Transverse colon (tissue), 4 donors: ENCODE results near the gene ALDH1A2. TPM values are rescaled to one million over a fixed set of nuclear protein-coding genes. Genes with fewer than 3 reads are reported as not detected.

Source experiments
- DNase-seq: peaks from one replicate; pipeline ENCODE4 v3.0.0-alpha.2; 2019
- H3K27ac ChIP-seq, 4 donors: fragments of 200-600 bp; sonication (generic); 2 replicates each; pipeline ENCODE4 v1.5.1; 2016 to 2018; ENCODE audit warnings: inconsistent platforms in 4 of 4
- H3K27me3 ChIP-seq: fragments of 200-600 bp; sonication (generic); 2 replicates; pipeline ENCODE4 v1.5.1; 2017; ENCODE audit warnings: inconsistent platforms
- H3K36me3 ChIP-seq, 4 donors: fragments of 200-600 bp; sonication (generic); 2 replicates each; pipeline ENCODE4 v1.5.1; 2017 to 2019; ENCODE audit warnings: inconsistent platforms in 4 of 4
- H3K4me1 ChIP-seq, 4 donors: fragments of 200-600 bp; sonication (generic); 2 replicates each; pipeline ENCODE4 v1.5.1; 2017 to 2020; ENCODE audit warnings: inconsistent platforms in 4 of 4
- H3K4me3 ChIP-seq, 4 donors: fragments of 200-600 bp; sonication (generic); 1 replicate in 1 of 4; 2 replicates in 3 of 4; pipeline versions ENCODE4 v1.5.1 to v1.6.1; 2017 to 2019; ENCODE audit warnings: inconsistent platforms in 4 of 4
- H3K9me3 ChIP-seq, 2 donors: fragments of 200-600 bp; sonication (generic); 2 replicates each; pipeline ENCODE4 v1.5.1; 2017 to 2019; ENCODE audit warnings: inconsistent platforms in 2 of 2
- EP300 ChIP-seq: sonication (generic); formaldehyde crosslinking; IDR thresholded peaks from one replicate; pipeline ENCODE4 v1.6.1; 2017; ENCODE audit warnings: antibody characterized with exemption, low read depth
- POLR2A ChIP-seq: fragments of 450-650 bp; IDR thresholded peaks from one replicate; pipeline ENCODE4 v1.6.1; 2016; ENCODE audit warnings: antibody characterized with exemption, mild to moderate bottlenecking, moderate library complexity
- POLR2AphosphoS5 ChIP-seq, 3 donors: sonication (generic); formaldehyde crosslinking; IDR thresholded peaks; one replicate each; pipeline ENCODE4 v1.6.1; 2016; ENCODE audit warnings: antibody characterized with exemption in 3 of 3
- WGBS, 2 donors: methylation state at CpG; one replicate each; pipeline ENCODE4 v1.1.5; 2018; ENCODE audit warnings: low coverage in 1 of 2; 5-methylcytosine and 5-hydroxymethylcytosine counted together
- in situ Hi-C, 4 donors: fragments of 200-750 bp; cut with MboI; loops; one replicate each; pipeline versions ENCODE4 v1.15.0 to v1.15.1; 2017; ENCODE audit warnings: low sequenced_read_pairs in 3 of 4, low pct_ligation_motif_present in 1 of 4, low pct_unique_long_range_greater_than_20kb in 1 of 4
- intact Hi-C: fragments of 100-400 bp; cut with DNase I; formaldehyde crosslinking; loops from one replicate; pipeline ENCODE4 v1.15.1; 2023; ENCODE audit warnings: low total_unique reads
- total RNA-seq, 4 donors: library from RNA; depleted of rRNA; stranded (reverse); fragments of >200 nt; gene quantifications; one replicate each; pipeline ENCODE4 v1.1.0, GENCODE V29; 2016
- TF ChIP-seq, protein P1 (sequence below), 5 experiments: fragments of 200-600 bp in 3 of 5; fragments of 450-650 bp in 2 of 5; sonication (generic) in 3 of 5; IDR thresholded peaks; 1 replicate in 2 of 5; 2 replicates in 3 of 5; pipeline ENCODE4 v1.5.1; 2016 to 2017; ENCODE audit warnings: antibody characterized with exemption in 5 of 5, inconsistent platforms in 3 of 5, mild to moderate bottlenecking in 2 of 5, moderate library complexity in 1 of 5

Gene ALDH1A2
- total RNA-seq, 4 donors from 2014 or later, result 0.68 to 4.9 (median 1.7) TPM; not detected in 1

DNA sequence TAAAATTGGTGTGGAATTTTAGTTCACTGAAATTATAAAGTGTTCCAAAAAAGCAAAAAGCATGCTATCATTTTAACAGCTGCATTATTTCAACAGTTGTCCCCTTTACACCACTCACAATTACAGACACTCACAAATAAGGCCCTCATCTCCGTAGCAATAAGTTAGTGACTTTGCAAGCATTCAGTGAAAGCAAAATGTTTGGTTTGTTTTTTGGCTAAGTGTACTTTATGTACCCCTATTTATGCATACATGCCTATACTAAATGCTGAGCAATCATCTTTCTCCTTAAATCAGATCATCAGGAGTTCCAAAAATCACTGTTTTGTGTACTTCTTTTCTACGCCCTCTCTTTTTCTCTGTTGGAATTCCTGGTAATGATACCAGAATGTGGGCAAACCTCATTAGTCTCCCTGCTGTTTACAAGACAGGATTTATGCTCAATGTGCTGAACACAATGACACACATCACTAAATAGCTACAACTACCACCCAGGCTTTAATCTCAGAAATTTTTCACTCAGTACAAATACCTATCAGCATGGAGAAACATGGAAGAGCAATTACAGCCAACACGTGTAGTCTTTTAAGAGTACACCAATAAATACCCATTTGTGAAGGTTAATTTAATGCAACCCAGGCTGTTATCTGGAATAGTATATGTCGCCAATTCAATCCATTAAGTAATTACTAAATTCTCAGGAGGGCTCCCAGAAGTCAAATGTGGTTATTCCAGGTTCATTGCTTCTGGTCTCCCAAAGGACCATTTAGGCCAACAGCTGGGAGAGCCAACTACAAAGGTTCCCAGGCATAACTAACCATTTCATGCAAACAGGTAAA lies 12.0 kb downstream of the ALDH1A2 start:
- H3K27ac ChIP-seq, result no peak overlapping the region
- intact Hi-C loops (no loop called here), in situ Hi-C loops (loop anchor here in 3 of 4 donors (25.0 kb wide), 3 partner anchors 316 to 416 kb away; no protein-coding TSS in a partner anchor)
- H3K4me3 ChIP-seq, result no peak overlapping the region
- no peaks in the 10 kb centered on the region for H3K4me1 ChIP-seq
- WGBS, 2 donors, result 82 to 87% methylated on average over 4 of the region's 4 CpGs
- DNase-seq, result no peak
- TF ChIP-seq, protein P1, sequence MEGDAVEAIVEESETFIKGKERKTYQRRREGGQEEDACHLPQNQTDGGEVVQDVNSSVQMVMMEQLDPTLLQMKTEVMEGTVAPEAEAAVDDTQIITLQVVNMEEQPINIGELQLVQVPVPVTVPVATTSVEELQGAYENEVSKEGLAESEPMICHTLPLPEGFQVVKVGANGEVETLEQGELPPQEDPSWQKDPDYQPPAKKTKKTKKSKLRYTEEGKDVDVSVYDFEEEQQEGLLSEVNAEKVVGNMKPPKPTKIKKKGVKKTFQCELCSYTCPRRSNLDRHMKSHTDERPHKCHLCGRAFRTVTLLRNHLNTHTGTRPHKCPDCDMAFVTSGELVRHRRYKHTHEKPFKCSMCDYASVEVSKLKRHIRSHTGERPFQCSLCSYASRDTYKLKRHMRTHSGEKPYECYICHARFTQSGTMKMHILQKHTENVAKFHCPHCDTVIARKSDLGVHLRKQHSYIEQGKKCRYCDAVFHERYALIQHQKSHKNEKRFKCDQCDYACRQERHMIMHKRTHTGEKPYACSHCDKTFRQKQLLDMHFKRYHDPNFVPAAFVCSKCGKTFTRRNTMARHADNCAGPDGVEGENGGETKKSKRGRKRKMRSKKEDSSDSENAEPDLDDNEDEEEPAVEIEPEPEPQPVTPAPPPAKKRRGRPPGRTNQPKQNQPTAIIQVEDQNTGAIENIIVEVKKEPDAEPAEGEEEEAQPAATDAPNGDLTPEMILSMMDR (IDR thresholded peaks at IDR 0.05), result no peak
- TF ChIP-seq POLR2A (no peak), POLR2AphosphoS5 (IDR thresholded peaks at IDR 0.05) (no peak), EP300 (no peak)
- no peaks in the 10 kb centered on the region for H3K36me3 ChIP-seq
- no peaks in the 10 kb centered on the region for H3K9me3 ChIP-seq
- peaks cover 7% of the 10 kb centered on the region for H3K27me3 ChIP-seq

DNA sequence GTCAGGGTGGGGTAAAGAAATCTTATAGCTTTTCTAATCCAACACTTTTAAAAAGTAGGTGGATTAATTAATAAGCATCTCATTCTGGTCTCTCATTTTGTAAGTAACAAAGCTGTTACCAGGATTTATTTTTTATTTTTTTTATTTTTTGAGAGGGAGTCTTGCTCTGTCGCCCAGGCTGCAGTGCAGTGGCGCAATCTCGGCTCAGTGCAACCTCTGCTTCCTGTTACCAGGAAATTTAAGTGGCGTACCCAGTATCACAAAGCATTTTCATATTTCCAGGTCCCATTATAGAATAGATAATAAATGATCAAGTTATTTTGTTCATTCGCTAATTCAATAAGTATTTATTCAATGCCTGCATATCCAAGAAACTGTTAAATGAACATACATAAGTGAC lies 13.2 kb downstream of the ALDH1A2 start:
- intact Hi-C loops (no loop called here), in situ Hi-C loops (loop anchor here in 3 of 4 donors (25.0 kb wide), 3 partner anchors 315 to 415 kb away; no protein-coding TSS in a partner anchor)
- H3K4me3 ChIP-seq, result no peak overlapping the region
- no peaks in the 10 kb centered on the region for H3K4me1 ChIP-seq
- TF ChIP-seq POLR2A, result no peak
- TF ChIP-seq EP300, result no peak
- TF ChIP-seq, protein P1 (IDR thresholded peaks at IDR 0.05), result no peak
- no peak for TF ChIP-seq POLR2AphosphoS5 (IDR thresholded peaks at IDR 0.05)
- DNase-seq, result no peak
- no peaks in the 10 kb centered on the region for H3K36me3 ChIP-seq
- no peaks in the 10 kb centered on the region for H3K9me3 ChIP-seq
- no peak overlapping the region for H3K27ac ChIP-seq
- WGBS, 2 donors, result 90 to 96% methylated on average over 3 to 5 of the region's 5 CpGs
- H3K27me3 ChIP-seq, result peaks cover 6% of the 10 kb centered on the region

DNA sequence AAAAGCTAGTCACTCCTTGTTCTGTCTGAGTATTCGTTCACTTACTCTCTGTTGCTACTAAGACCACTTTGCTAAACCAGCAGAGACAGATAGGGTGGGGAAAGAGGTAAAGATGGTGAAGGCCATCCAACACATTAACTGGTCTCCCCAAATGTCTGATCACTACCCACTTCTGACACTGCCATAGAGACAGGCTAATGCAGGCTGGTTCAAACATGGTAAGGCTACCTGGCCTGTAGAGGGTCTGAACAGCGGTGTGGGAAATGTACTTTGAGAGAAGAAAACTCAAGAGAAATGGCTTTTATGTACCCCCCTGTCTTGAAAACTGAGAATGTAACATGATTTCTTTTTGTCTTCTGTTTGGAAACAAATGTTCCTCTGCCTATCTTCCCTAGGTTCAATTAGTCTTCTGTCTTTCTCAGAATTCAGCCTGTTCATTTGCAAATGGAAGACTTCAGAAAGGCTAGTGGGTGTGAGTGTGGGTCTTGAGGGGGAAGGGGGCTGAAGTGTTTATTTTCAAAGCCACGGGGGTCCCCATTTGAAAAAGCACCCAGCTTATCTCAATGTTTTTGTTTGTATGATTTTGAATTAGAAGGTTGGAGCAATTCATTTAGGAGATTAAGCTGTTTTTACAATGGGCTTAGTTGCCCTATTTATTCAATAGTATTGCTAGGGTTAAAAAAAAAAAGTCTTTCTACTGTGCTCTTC lies 15.8 kb downstream of the ALDH1A2 start:
- 76 to 80% methylated on average over 3 of the region's 3 CpGs for WGBS, 2 donors
- intact Hi-C loops (no loop called here), in situ Hi-C loops (loop anchor here in 3 of 4 donors (25.0 kb wide), 3 partner anchors 312 to 412 kb away; no protein-coding TSS in a partner anchor)
- no peaks in the 10 kb centered on the region for H3K36me3 ChIP-seq
- no peak overlapping the region for H3K27ac ChIP-seq
- H3K4me3 ChIP-seq, result no peak overlapping the region
- H3K27me3 ChIP-seq, result peaks cover 6% of the 10 kb centered on the region
- DNase-seq, result no peak
- H3K9me3 ChIP-seq, result no peaks in the 10 kb centered on the region
- no peaks in the 10 kb centered on the region for H3K4me1 ChIP-seq
- TF ChIP-seq EP300 (no peak), POLR2AphosphoS5 (IDR thresholded peaks at IDR 0.05) (no peak), POLR2A (no peak)

GRCh38 chr15:58048261-58048660 lies 17.2 kb downstream of the ALDH1A2 start:
- WGBS, 2 donors, result 74 to 100% methylated on average over 2 to 3 of the region's 3 CpGs
- no peaks in the 10 kb centered on the region for H3K4me1 ChIP-seq
- peaks cover 6% of the 10 kb centered on the region for H3K27me3 ChIP-seq
- no peak for TF ChIP-seq EP300
- TF ChIP-seq POLR2A, result no peak
- TF ChIP-seq, protein P1 (IDR thresholded peaks at IDR 0.05), result no peak
- no peak for TF ChIP-seq POLR2AphosphoS5 (IDR thresholded peaks at IDR 0.05)
- DNase-seq, result no peak
- in situ Hi-C loops (no loop called here), intact Hi-C loops (no loop called here)
- H3K27ac ChIP-seq, result no peak overlapping the region
- no peaks in the 10 kb centered on the region for H3K36me3 ChIP-seq
- H3K4me3 ChIP-seq, result no peak overlapping the region
- H3K9me3 ChIP-seq, result no peaks in the 10 kb centered on the region
